GM12878 (cell line): ENCODE data around the gene RAE1. TPM values are rescaled to one million over a fixed set of nuclear protein-coding genes. Genes with fewer than 3 reads are reported as not detected.
A peak's percentile ranks its signal among the peaks of the same experiment; 100 is the strongest.

Experiments
- BCL11A ChIP-seq: IDR thresholded peaks from 2 replicates; pipeline ENCODE4 v1.6.1; 2011; ENCODE audit warnings: low read depth, low read length
- BHLHE40 ChIP-seq, 2 experiments: fragments of 450-650 bp in 1 of 2; IDR thresholded peaks; 2 replicates each; pipeline ENCODE4 v1.6.1; 2011 to 2017; ENCODE audit warnings: low read depth in 2 of 2, borderline replicate concordance in 1 of 2, improper control_type of control experiment in 1 of 2, low read length in 1 of 2, mild to moderate bottlenecking in 1 of 2
- BRCA1 ChIP-seq: IDR thresholded peaks from 2 replicates; pipeline ENCODE4 v1.6.1; 2011; ENCODE audit warnings: low read depth, low read length, improper control_type of control experiment
- CEBPB ChIP-seq, 2 experiments: fragments of 150-350 bp in 1 of 2; IDR thresholded peaks; 2 replicates each; pipeline ENCODE4 v1.6.1; 2012 to 2014; ENCODE audit warnings: low read depth in 2 of 2, low read length in 2 of 2, borderline replicate concordance in 1 of 2, inconsistent platforms in 1 of 2
- EGR1 ChIP-seq, 2 experiments: IDR thresholded peaks; 1 replicate in 1 of 2; 2 replicates in 1 of 2; pipeline ENCODE4 v1.6.1; 2011 to 2012; ENCODE audit warnings: low read depth in 2 of 2, low read length in 2 of 2, borderline replicate concordance in 1 of 2, mild to moderate bottlenecking in 1 of 2, moderate library complexity in 1 of 2
- IRF4 ChIP-seq: IDR thresholded peaks from 2 replicates; pipeline ENCODE4 v1.6.1; 2011; ENCODE audit warnings: low read depth, low read length
- MTA2 ChIP-seq: fragments of 450-650 bp; IDR thresholded peaks from 2 replicates; pipeline ENCODE4 v1.6.1; 2016; ENCODE audit warnings: low read depth, mild to moderate bottlenecking, moderate library complexity
- NFXL1 ChIP-seq: fragments of 450-650 bp; IDR thresholded peaks from 2 replicates; pipeline ENCODE4 v1.6.1; 2017; ENCODE audit warnings: antibody characterized with exemption, mild to moderate bottlenecking, borderline replicate concordance
- RCOR1 ChIP-seq: conservative IDR thresholded peaks from 2 replicates; pipeline ENCODE4 v1.6.1; 2012; ENCODE audit warnings: low read depth, low read length, improper control_type of control experiment
- SIN3A ChIP-seq: IDR thresholded peaks from 2 replicates; pipeline ENCODE4 v1.6.1; 2012; ENCODE audit warnings: low read depth, low read length, improper control_type of control experiment
- SMARCA5 ChIP-seq: fragments of 450-650 bp; IDR thresholded peaks from 2 replicates; pipeline ENCODE4 v1.6.1; 2017; ENCODE audit warnings: mild to moderate bottlenecking
- SPI1 ChIP-seq: IDR thresholded peaks from 2 replicates; pipeline ENCODE4 v1.6.1; 2011; ENCODE audit warnings: low read depth, mild to moderate bottlenecking, low read length, moderate library complexity, borderline replicate concordance; ENCODE audit not compliant: insufficient read depth
- ZNF24 ChIP-seq: fragments of 450-650 bp; IDR thresholded peaks from 2 replicates; pipeline ENCODE4 v1.6.1; 2017; ENCODE audit warnings: antibody characterized with exemption, mild to moderate bottlenecking
- ZZZ3 ChIP-seq: IDR thresholded peaks from 2 replicates; pipeline ENCODE4 v1.6.1; 2011; ENCODE audit warnings: low read depth; ENCODE audit not compliant: control insufficient read depth, insufficient read length
- polyA plus RNA-seq, 11 experiments: library from polyadenylated mRNA; depleted of rRNA in 4 of 11; unstranded in 6 of 11; stranded (reverse) in 5 of 11; fragments of >200 nt; fragmentation: Nextera tagmentation in 4 of 11; fragmentation: Illumina TruSeq in 1 of 11; extraction: Ambion mirVana in 4 of 11; extraction: Trizol in 1 of 11; gene quantifications; 1 replicate in 1 of 11; 2 replicates in 10 of 11; pipeline versions ENCODE4 v1.2.1 to v1.2.3, GENCODE V29; 2011 to 2016; ENCODE audit warnings: inconsistent platforms in 2 of 11, missing spikeins in 2 of 11, low read depth in 1 of 11
- total RNA-seq, 4 experiments: library from RNA; depleted of rRNA in 3 of 4; stranded (reverse); fragments of >200 nt in 3 of 4; fragmentation: Illumina TruSeq in 1 of 4; extraction: Trizol in 1 of 4; gene quantifications; 2 replicates each; pipeline versions ENCODE4 v1.2.1 to v1.2.3, GENCODE V29; 2013 to 2021
- TF ChIP-seq, protein P1 (sequence below): fragments of 450-650 bp; IDR thresholded peaks from 2 replicates; pipeline ENCODE4 v1.6.1; 2016; ENCODE audit warnings: mild to moderate bottlenecking
- TF ChIP-seq, protein P2 (sequence below): fragments of 450-650 bp; IDR thresholded peaks from 2 replicates; pipeline ENCODE4 v1.6.1; 2017; ENCODE audit warnings: borderline replicate concordance
- TF ChIP-seq, protein P3 (sequence below): fragments of 450-650 bp; IDR thresholded peaks from 2 replicates; pipeline ENCODE4 v1.6.1; 2017; ENCODE audit warnings: mild to moderate bottlenecking, moderate library complexity
- TF ChIP-seq, protein P4 (sequence below): IDR thresholded peaks from 2 replicates; pipeline ENCODE4 v1.6.1; 2011; ENCODE audit warnings: borderline replicate concordance, low read depth, mild to moderate bottlenecking, moderate library complexity, mixed read lengths, low read length; ENCODE audit not compliant: insufficient read depth; ENCODE audit errors: extremely low read length
- TF ChIP-seq, protein P5 (sequence below): fragments of 450-650 bp; IDR thresholded peaks from 2 replicates; pipeline ENCODE4 v1.6.1; 2016; ENCODE audit warnings: mild to moderate bottlenecking
- TF ChIP-seq, protein P6 (sequence below): IDR thresholded peaks from 2 replicates; pipeline ENCODE4 v1.6.1; 2011; ENCODE audit warnings: low read depth, mild to moderate bottlenecking, low read length, moderate library complexity, borderline replicate concordance; ENCODE audit errors: extremely low read depth

Gene RAE1
- total and polyA plus RNA-seq, 10 of the 15 experiments (the other 5 are each of a cell fraction or from before 2014, with no cell fraction given) = 28.7 to 107 (median 49.3) TPM

DNA sequence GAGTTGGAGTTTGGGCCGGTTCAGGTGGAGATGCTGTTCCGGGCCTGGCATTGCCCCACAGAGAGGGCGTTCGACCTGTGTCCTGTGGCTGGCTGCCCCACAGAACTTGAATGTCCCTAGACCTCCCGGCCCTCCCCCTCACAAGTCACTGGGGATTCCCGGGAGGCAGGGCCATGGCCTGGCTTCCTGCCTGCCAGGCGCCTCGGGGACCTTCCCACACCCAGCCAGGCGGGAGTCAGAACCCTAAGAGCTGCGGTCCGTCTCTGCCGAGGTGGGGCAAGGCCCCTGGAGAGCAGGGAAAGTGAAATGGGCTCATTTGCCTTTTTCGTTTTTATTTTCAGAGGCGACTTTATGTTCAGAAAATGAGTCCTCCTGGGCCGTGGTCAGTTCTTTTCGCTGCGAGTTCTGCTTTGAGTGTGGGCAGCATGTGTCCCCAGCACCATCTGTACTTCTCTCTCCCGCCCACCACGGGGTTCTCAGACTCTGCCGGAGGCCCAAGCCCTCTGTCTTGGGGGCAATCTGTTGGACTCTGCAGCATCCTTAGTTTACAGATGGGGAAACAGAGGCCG, 48.6 kb downstream of the RAE1 start (continued):
- TF ChIP-seq ZNF24 = no peak
- TF ChIP-seq RCOR1 = no peak
- no peak for TF ChIP-seq ZZZ3
- no peak for TF ChIP-seq NFXL1
- peak; percentile 49 for TF ChIP-seq BCL11A
- TF ChIP-seq CEBPB (IDR thresholded peaks at IDR 0.05; ENCODE audit: borderline replicate concordance in 1 of 2, low read depth in 2 of 2, low read length in 2 of 2) = no peak
- TF ChIP-seq EGR1 (IDR thresholded peaks at IDR 0.05; ENCODE audit: borderline replicate concordance in 1 of 2, low read depth in 2 of 2, low read length in 2 of 2) = peak in 1 of 2 experiments; percentile 8; a peak in 1 of 3 replicates
- TF ChIP-seq, protein P1, sequence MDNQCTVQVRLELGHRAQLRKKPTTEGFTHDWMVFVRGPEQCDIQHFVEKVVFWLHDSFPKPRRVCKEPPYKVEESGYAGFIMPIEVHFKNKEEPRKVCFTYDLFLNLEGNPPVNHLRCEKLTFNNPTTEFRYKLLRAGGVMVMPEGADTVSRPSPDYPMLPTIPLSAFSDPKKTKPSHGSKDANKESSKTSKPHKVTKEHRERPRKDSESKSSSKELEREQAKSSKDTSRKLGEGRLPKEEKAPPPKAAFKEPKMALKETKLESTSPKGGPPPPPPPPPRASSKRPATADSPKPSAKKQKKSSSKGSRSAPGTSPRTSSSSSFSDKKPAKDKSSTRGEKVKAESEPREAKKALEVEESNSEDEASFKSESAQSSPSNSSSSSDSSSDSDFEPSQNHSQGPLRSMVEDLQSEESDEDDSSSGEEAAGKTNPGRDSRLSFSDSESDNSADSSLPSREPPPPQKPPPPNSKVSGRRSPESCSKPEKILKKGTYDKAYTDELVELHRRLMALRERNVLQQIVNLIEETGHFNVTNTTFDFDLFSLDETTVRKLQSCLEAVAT = no peak
- TF ChIP-seq, protein P2, sequence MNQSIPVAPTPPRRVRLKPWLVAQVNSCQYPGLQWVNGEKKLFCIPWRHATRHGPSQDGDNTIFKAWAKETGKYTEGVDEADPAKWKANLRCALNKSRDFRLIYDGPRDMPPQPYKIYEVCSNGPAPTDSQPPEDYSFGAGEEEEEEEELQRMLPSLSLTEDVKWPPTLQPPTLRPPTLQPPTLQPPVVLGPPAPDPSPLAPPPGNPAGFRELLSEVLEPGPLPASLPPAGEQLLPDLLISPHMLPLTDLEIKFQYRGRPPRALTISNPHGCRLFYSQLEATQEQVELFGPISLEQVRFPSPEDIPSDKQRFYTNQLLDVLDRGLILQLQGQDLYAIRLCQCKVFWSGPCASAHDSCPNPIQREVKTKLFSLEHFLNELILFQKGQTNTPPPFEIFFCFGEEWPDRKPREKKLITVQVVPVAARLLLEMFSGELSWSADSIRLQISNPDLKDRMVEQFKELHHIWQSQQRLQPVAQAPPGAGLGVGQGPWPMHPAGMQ = no peak
- TF ChIP-seq BHLHE40 (IDR thresholded peaks at IDR 0.05; ENCODE audit: borderline replicate concordance in 1 of 2, low read depth in 2 of 2, low read length in 1 of 2) = peak; percentile 79 to 82
- TF ChIP-seq BRCA1 = no peak
- TF ChIP-seq IRF4 = peak; percentile 68
- TF ChIP-seq, protein P3, sequence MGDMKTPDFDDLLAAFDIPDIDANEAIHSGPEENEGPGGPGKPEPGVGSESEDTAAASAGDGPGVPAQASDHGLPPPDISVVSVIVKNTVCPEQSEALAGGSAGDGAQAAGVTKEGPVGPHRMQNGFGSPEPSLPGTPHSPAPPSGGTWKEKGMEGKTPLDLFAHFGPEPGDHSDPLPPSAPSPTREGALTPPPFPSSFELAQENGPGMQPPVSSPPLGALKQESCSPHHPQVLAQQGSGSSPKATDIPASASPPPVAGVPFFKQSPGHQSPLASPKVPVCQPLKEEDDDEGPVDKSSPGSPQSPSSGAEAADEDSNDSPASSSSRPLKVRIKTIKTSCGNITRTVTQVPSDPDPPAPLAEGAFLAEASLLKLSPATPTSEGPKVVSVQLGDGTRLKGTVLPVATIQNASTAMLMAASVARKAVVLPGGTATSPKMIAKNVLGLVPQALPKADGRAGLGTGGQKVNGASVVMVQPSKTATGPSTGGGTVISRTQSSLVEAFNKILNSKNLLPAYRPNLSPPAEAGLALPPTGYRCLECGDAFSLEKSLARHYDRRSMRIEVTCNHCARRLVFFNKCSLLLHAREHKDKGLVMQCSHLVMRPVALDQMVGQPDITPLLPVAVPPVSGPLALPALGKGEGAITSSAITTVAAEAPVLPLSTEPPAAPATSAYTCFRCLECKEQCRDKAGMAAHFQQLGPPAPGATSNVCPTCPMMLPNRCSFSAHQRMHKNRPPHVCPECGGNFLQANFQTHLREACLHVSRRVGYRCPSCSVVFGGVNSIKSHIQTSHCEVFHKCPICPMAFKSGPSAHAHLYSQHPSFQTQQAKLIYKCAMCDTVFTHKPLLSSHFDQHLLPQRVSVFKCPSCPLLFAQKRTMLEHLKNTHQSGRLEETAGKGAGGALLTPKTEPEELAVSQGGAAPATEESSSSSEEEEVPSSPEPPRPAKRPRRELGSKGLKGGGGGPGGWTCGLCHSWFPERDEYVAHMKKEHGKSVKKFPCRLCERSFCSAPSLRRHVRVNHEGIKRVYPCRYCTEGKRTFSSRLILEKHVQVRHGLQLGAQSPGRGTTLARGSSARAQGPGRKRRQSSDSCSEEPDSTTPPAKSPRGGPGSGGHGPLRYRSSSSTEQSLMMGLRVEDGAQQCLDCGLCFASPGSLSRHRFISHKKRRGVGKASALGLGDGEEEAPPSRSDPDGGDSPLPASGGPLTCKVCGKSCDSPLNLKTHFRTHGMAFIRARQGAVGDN = peak; percentile 68
- TF ChIP-seq, protein P4, sequence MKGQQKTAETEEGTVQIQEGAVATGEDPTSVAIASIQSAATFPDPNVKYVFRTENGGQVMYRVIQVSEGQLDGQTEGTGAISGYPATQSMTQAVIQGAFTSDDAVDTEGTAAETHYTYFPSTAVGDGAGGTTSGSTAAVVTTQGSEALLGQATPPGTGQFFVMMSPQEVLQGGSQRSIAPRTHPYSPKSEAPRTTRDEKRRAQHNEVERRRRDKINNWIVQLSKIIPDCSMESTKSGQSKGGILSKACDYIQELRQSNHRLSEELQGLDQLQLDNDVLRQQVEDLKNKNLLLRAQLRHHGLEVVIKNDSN = no peak
- TF ChIP-seq SIN3A = no peak
- no peak for TF ChIP-seq SPI1
- TF ChIP-seq, protein P5, sequence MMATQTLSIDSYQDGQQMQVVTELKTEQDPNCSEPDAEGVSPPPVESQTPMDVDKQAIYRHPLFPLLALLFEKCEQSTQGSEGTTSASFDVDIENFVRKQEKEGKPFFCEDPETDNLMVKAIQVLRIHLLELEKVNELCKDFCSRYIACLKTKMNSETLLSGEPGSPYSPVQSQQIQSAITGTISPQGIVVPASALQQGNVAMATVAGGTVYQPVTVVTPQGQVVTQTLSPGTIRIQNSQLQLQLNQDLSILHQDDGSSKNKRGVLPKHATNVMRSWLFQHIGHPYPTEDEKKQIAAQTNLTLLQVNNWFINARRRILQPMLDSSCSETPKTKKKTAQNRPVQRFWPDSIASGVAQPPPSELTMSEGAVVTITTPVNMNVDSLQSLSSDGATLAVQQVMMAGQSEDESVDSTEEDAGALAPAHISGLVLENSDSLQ = no peak
- no peak for TF ChIP-seq SMARCA5
- TF ChIP-seq, protein P6, sequence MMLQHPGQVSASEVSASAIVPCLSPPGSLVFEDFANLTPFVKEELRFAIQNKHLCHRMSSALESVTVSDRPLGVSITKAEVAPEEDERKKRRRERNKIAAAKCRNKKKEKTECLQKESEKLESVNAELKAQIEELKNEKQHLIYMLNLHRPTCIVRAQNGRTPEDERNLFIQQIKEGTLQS = no peak
- TF ChIP-seq MTA2 = peak; percentile 36
